Panc1 (cell line): Measurements from ENCODE around the gene TBC1D12. TPM values are rescaled to one million over a fixed set of nuclear protein-coding genes. Genes with fewer than 3 reads are reported as not detected.

ENCODE experiments used
- ATAC-seq: fragments of 200-7000 bp; cut with Tn5 transposase; 2 replicates; pipeline ENCODE4 v1.9.1; 2020; ENCODE audit warnings: mild to moderate bottlenecking, moderate library complexity
- BruUV-seq: library from RNA; stranded (reverse); fragments of 400-500 nt; replicated peaks from 2 replicates; lab custom pipeline; 2021; lab: Mats Ljungman, UMichigan
- CTCF ChIA-PET: fragments of 300-600 bp; sonication (Branson Sonifier 250); formaldehyde crosslinking; loops from one replicate; lab custom pipeline; 2022; ENCODE audit warnings: antibody characterized with exemption; lab: Charles Lee
- POLR2A ChIA-PET: fragments of 300-600 bp; sonication (Branson Sonifier 250); formaldehyde crosslinking; loops from one replicate; lab custom pipeline; 2022; ENCODE audit warnings: antibody characterized with exemption; lab: Charles Lee
- DNase-seq: peaks from one replicate; pipeline ENCODE4 v3.0.0-alpha.2; 2010; ENCODE audit warnings: low read depth, low spot score
- H3K27ac ChIP-seq: 2 replicates; pipeline ENCODE4 v1.5.1; 2011; ENCODE audit warnings: mild to moderate bottlenecking, low read length, inconsistent platforms
- H3K27me3 ChIP-seq: fragments of 200-500 bp; sonication (Bioruptor generic); 2 replicates; pipeline ENCODE4 v1.6.0; 2014; ENCODE audit warnings: low read length, inconsistent platforms; ENCODE audit not compliant: control insufficient read depth, insufficient read depth
- H3K36me3 ChIP-seq: fragments of 200-500 bp; sonication (Bioruptor generic); 2 replicates; pipeline ENCODE4 v1.5.1; 2014; ENCODE audit warnings: inconsistent platforms, mild to moderate bottlenecking, low read length, moderate library complexity; ENCODE audit not compliant: control insufficient read depth, insufficient read depth
- H3K4me1 ChIP-seq: 2 replicates; pipeline ENCODE4 v1.5.1; 2011; ENCODE audit warnings: inconsistent platforms, mild to moderate bottlenecking, low read length, moderate library complexity; ENCODE audit not compliant: control insufficient read depth, insufficient read depth
- H3K4me3 ChIP-seq, 2 experiments: 2 replicates each; pipeline ENCODE4 v1.5.1; 2011 to 2012; ENCODE audit warnings: low read depth in 2 of 2, low read length in 2 of 2, mild to moderate bottlenecking in 2 of 2, inconsistent platforms in 1 of 2, moderate library complexity in 1 of 2
- H3K9me3 ChIP-seq: fragments of 200-500 bp; sonication (Bioruptor generic); 2 replicates; pipeline ENCODE4 v1.5.1; 2014; ENCODE audit warnings: low read depth, mild to moderate bottlenecking, inconsistent platforms, low read length, moderate library complexity; ENCODE audit not compliant: control insufficient read depth, insufficient read depth
- CTCF ChIP-seq: fragments of 450-650 bp; IDR thresholded peaks from 2 replicates; pipeline ENCODE4 v1.5.1; 2017; ENCODE audit warnings: mild to moderate bottlenecking
- POLR2AphosphoS5 ChIP-seq: IDR thresholded peaks from 2 replicates; pipeline ENCODE4 v1.6.1; 2012; ENCODE audit warnings: mild to moderate bottlenecking, low read depth, low read length, moderate library complexity
- REST ChIP-seq, 2 experiments: IDR thresholded peaks; 2 replicates each; pipeline ENCODE4 v1.6.1; 2011 to 2012; ENCODE audit warnings: low read depth in 2 of 2, control low read depth in 1 of 2, low read length in 1 of 2, mild to moderate bottlenecking in 1 of 2, moderate library complexity in 1 of 2; ENCODE audit not compliant: insufficient read depth in 1 of 2
- SIN3A ChIP-seq: IDR thresholded peaks from 2 replicates; pipeline ENCODE4 v1.6.1; 2012; ENCODE audit warnings: low read depth, mild to moderate bottlenecking, low read length, moderate library complexity, borderline replicate concordance; ENCODE audit not compliant: insufficient read depth
- TCF7L2 ChIP-seq: IDR thresholded peaks from 2 replicates; pipeline ENCODE4 v1.6.1; 2011; ENCODE audit warnings: mild to moderate bottlenecking, low read depth, low read length, inconsistent platforms
- in situ Hi-C: cut with HindIII; loops from 2 replicates; pipeline ENCODE4 v1.10.0; 2016; ENCODE audit warnings: low sequenced_read_pairs, low pct_unique_long_range_greater_than_20kb
- intact Hi-C: fragments of 100-400 bp; cut with micrococcal nuclease; formaldehyde crosslinking; loops from one replicate; pipeline ENCODE4 v1.10.0; 2022; ENCODE audit not compliant: unreplicated experiment
- total RNA-seq: library from RNA; stranded (reverse); gene quantifications from one replicate; pipeline ENCODE4 v1.2.1, GENCODE V29; 2021; ENCODE audit not compliant: unreplicated experiment

TBC1D12 gene
- total RNA-seq, 1 experiment from 2014 or later: 23.7 TPM

DNA sequence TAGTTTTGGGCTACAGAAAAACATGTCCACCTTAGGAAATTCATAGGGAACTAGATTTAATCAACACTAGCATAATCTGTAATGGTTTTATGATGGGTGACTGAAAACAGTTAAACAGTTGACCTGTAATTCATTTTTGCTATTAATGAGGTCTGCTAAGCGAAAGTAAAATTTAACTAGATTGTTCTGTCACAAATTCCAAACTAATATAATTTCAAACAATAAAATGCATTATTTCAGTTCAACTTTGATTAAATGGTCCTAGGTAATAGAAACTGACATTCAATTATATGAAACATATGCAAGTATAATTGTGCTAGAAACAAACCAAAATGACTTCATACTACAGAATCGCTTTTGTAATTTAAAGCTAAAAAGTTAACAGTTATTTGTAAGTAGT is 46.5 kb upstream of the TBC1D12 start:
- H3K27me3 ChIP-seq: no peaks in the 10 kb centered on the region
- DNase-seq (no peak), ATAC-seq (no peak)
- H3K9me3 ChIP-seq: no peaks in the 10 kb centered on the region
- H3K4me1 ChIP-seq: peaks cover 14% of the 10 kb centered on the region
- no peak overlapping the region for H3K27ac ChIP-seq
- ChIA-PET CTCF (no interaction called here), POLR2A (interaction anchor here (0.6 to 1.1 kb wide), 2 partner anchors 10 to 28 kb away, joined by 3 read pairs; no protein-coding TSS in a partner anchor)
- intact Hi-C loops: no loop called here
- in situ Hi-C loops: no loop called here
- no peak overlapping the region for H3K4me3 ChIP-seq
- TF ChIP-seq POLR2AphosphoS5: no peak
- no peak for TF ChIP-seq REST (IDR thresholded peaks at IDR 0.05; ENCODE audit: insufficient read depth in 1 of 2, low read depth in 2 of 2, low read length in 1 of 2)
- TF ChIP-seq CTCF: no peak
- no peak for TF ChIP-seq TCF7L2
- TF ChIP-seq SIN3A: no peak
- H3K36me3 ChIP-seq: peaks cover 63% of the 10 kb centered on the region
- no TSS peak for BruUV-seq

DNA sequence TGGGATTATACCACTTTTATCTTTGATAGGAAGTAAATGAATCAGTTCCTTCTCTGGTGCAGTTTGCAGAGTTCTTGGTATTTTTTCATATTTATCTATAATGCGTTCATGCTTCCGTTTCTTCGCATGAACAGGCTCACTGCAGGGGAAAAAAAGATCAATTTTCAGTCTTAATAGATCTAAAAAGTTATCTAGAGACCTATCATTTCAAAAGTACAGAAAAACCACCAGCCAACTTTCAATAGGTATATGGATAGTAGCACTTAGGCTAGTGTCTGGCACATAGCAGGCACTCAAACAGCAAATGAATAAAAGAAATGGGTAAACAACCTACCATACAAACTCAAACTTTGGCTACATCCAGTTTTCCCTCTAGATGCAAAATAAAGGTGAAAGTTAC is 45.1 kb upstream of the TBC1D12 start:
- ChIA-PET CTCF (no interaction called here), POLR2A (interaction anchor here (0.5 kb wide), 1 partner anchor 84 kb away, joined by 3 read pairs; no protein-coding TSS in a partner anchor)
- Histone ChIP-seq H3K27ac (no peak overlapping the region), H3K4me3 (no peak overlapping the region), H3K4me1 (peaks cover 22% of the 10 kb centered on the region), H3K9me3 (no peaks in the 10 kb centered on the region), H3K36me3 (peaks cover 54% of the 10 kb centered on the region), H3K27me3 (no peaks in the 10 kb centered on the region)
- no peak for TF ChIP-seq CTCF
- no peak for TF ChIP-seq SIN3A
- in situ Hi-C loops (no loop called here), intact Hi-C loops (no loop called here)
- BruUV-seq: no TSS peak
- no peak for ATAC-seq
- no peak for DNase-seq
